Hepatocyte (in vitro differentiated cells): Measurements from ENCODE around the gene CREB5. TPM values are rescaled to one million over a fixed set of nuclear protein-coding genes. Genes with fewer than 3 reads are reported as not detected.

Experiments used
- DNase-seq: peaks from one replicate; pipeline ENCODE4 v3.0.0-alpha.2; 2016; ENCODE audit warnings: low spot score
- H2AFZ ChIP-seq: fragments of 200-600 bp; sonication (generic); 2 replicates; pipeline ENCODE4 v1.6.0; 2016; ENCODE audit warnings: antibody characterized with exemption, mild to moderate bottlenecking
- H3K27ac ChIP-seq: fragments of 200-600 bp; sonication (generic); 2 replicates; pipeline ENCODE4 v1.5.1; 2016; ENCODE audit warnings: mild to moderate bottlenecking
- H3K27me3 ChIP-seq: fragments of 200-600 bp; sonication (generic); 2 replicates; pipeline ENCODE4 v1.6.1; 2016
- H3K36me3 ChIP-seq: fragments of 200-600 bp; sonication (generic); replicated peaks from 2 replicates; pipeline ENCODE4 v1.5.1; 2016; ENCODE audit warnings: low read depth; ENCODE audit not compliant: insufficient read depth
- H3K4me1 ChIP-seq: fragments of 200-600 bp; sonication (generic); 2 replicates; pipeline ENCODE4 v1.5.1; 2016; ENCODE audit warnings: mild to moderate bottlenecking, moderate library complexity; ENCODE audit not compliant: insufficient read depth
- H3K4me2 ChIP-seq: fragments of 200-600 bp; sonication (generic); 2 replicates; pipeline ENCODE4 v1.6.0; 2016
- H3K4me3 ChIP-seq: fragments of 200-600 bp; sonication (generic); 2 replicates; pipeline ENCODE4 v1.5.1; 2016; ENCODE audit warnings: mild to moderate bottlenecking
- H3K79me2 ChIP-seq: fragments of 200-600 bp; sonication (generic); 2 replicates; pipeline ENCODE4 v1.6.0; 2017; ENCODE audit warnings: mild to moderate bottlenecking
- H3K9me2 ChIP-seq: fragments of 200-600 bp; sonication (generic); replicated peaks from 2 replicates; pipeline ENCODE4 v1.6.0; 2017; ENCODE audit warnings: mild to moderate bottlenecking; ENCODE audit not compliant: insufficient read depth
- H3K9me3 ChIP-seq: fragments of 200-600 bp; sonication (generic); 2 replicates; pipeline ENCODE4 v1.5.1; 2016; ENCODE audit warnings: low read depth, mild to moderate bottlenecking
- H4K20me1 ChIP-seq: fragments of 200-600 bp; sonication (generic); 2 replicates; pipeline ENCODE4 v1.6.0; 2016; ENCODE audit warnings: mild to moderate bottlenecking; ENCODE audit not compliant: insufficient read depth, poor library complexity, severe bottlenecking
- EZH2 ChIP-seq: fragments of 200-600 bp; sonication (generic); IDR thresholded peaks from 2 replicates; pipeline ENCODE4 v1.6.1; 2016; ENCODE audit warnings: antibody characterized with exemption, mild to moderate bottlenecking, borderline replicate concordance
- EZH2phosphoT487 ChIP-seq: fragments of 200-600 bp; sonication (generic); IDR thresholded peaks from one replicate; pipeline ENCODE4 v1.6.1; 2018; ENCODE audit warnings: antibody characterized with exemption, mild to moderate bottlenecking, low read depth, moderate library complexity; ENCODE audit not compliant: unreplicated experiment, severe bottlenecking
- WGBS: methylation state at CpG from one replicate; pipeline ENCODE4 v1.1.6; 2016; ENCODE audit warnings: low lambda C conversion rate; ENCODE audit errors: missing lambda C conversion rate; 5-methylcytosine and 5-hydroxymethylcytosine counted together
- polyA plus RNA-seq: library from polyadenylated mRNA; unstranded; fragments of >200 nt; fragmentation: Nextera tagmentation; extraction: Ambion mirVana; gene quantifications from 2 replicates; pipeline ENCODE4 v1.2.1, GENCODE V29; 2016
- total RNA-seq: library from RNA; depleted of rRNA; stranded (reverse); fragments of >200 nt; gene quantifications from 2 replicates; pipeline ENCODE4 v1.2.3, GENCODE V29; 2014
- TF ChIP-seq, protein P1 (sequence below): fragments of 200-600 bp; sonication (generic); IDR thresholded peaks from 2 replicates; pipeline ENCODE4 v1.5.1; 2016; ENCODE audit warnings: antibody characterized with exemption, mild to moderate bottlenecking; ENCODE audit not compliant: poor library complexity

The CREB5 gene
- total and polyA plus RNA-seq, 2 experiments from 2014 or later, result 14.0 to 27.9 TPM

DNA sequence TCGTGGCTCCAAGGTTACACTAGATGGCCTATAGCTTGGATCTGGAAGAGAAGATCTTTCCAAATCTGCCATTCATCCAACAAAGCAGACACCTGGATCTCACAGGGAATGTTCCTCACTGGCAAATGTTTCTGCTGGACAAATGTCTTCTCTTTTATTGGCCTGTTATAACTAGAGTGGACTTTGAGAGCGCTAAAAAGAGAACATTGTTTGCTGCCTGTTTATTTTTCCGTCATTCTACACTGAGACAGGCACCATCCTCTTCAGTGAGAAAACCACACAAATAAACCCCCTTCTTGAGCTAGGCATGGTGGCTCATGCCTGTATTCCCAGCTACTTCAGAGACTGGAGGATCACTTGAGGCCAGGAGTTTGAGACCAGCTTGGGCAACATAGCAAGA lies 206.9 kb downstream of the CREB5 start:
- Histone ChIP-seq H3K27me3 (no peaks in the 10 kb centered on the region), H3K4me2 (no peak overlapping the region), H4K20me1 (no peaks in the 10 kb centered on the region), H2AFZ (no peak overlapping the region), H3K9me3 (no peaks in the 10 kb centered on the region), H3K27ac (peak overlapping the region; percentile 58), H3K4me3 (no peak overlapping the region), H3K79me2 (no peaks in the 10 kb centered on the region), H3K36me3 (no peaks in the 10 kb centered on the region), H3K4me1 (no peaks in the 10 kb centered on the region), H3K9me2 (no peaks in the 10 kb centered on the region)
- TF ChIP-seq, protein P1, sequence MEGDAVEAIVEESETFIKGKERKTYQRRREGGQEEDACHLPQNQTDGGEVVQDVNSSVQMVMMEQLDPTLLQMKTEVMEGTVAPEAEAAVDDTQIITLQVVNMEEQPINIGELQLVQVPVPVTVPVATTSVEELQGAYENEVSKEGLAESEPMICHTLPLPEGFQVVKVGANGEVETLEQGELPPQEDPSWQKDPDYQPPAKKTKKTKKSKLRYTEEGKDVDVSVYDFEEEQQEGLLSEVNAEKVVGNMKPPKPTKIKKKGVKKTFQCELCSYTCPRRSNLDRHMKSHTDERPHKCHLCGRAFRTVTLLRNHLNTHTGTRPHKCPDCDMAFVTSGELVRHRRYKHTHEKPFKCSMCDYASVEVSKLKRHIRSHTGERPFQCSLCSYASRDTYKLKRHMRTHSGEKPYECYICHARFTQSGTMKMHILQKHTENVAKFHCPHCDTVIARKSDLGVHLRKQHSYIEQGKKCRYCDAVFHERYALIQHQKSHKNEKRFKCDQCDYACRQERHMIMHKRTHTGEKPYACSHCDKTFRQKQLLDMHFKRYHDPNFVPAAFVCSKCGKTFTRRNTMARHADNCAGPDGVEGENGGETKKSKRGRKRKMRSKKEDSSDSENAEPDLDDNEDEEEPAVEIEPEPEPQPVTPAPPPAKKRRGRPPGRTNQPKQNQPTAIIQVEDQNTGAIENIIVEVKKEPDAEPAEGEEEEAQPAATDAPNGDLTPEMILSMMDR, result no peak
- TF ChIP-seq EZH2phosphoT487 (no peak), EZH2 (no peak)
- DNase-seq, result no peak
- WGBS, result 90% methylated on average over 3 of the region's 3 CpGs

DNA sequence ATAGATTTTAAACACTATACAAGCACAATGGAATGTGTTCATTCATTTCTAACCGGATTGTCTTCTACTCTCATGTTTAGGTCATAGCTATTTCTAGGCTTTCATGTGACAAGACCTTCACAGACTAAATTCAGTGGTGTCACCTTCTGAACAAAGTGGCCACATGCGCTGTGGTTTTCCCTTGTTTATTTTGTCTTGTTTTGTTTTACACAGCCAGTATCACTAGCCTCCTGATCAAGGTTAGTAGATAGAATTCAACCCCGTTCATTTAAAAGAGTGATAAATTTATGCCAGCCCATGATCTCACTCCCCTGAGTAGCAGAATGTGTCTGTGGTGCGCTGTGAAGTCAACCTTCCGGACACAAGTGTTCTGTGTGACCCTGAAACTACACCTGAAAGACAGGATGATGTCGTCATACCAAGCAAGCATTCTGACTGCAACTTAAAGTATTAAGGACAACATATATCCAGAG lies 209.1 kb downstream of the CREB5 start:
- no peaks in the 10 kb centered on the region for H3K4me1 ChIP-seq
- no peak for DNase-seq
- H3K4me2 ChIP-seq, result no peak overlapping the region
- no peak for TF ChIP-seq EZH2
- TF ChIP-seq EZH2phosphoT487, result no peak
- TF ChIP-seq, protein P1, result no peak
- H2AFZ ChIP-seq, result no peak overlapping the region
- H3K36me3 ChIP-seq, result no peaks in the 10 kb centered on the region
- WGBS, result 79% methylated on average over 6 of the region's 6 CpGs
- H3K9me3 ChIP-seq, result no peaks in the 10 kb centered on the region
- no peaks in the 10 kb centered on the region for H4K20me1 ChIP-seq
- no peak overlapping the region for H3K4me3 ChIP-seq
- peak overlapping the region; percentile 48 for H3K27ac ChIP-seq
- H3K79me2 ChIP-seq, result no peaks in the 10 kb centered on the region
- no peaks in the 10 kb centered on the region for H3K27me3 ChIP-seq
- H3K9me2 ChIP-seq, result no peaks in the 10 kb centered on the region

DNA sequence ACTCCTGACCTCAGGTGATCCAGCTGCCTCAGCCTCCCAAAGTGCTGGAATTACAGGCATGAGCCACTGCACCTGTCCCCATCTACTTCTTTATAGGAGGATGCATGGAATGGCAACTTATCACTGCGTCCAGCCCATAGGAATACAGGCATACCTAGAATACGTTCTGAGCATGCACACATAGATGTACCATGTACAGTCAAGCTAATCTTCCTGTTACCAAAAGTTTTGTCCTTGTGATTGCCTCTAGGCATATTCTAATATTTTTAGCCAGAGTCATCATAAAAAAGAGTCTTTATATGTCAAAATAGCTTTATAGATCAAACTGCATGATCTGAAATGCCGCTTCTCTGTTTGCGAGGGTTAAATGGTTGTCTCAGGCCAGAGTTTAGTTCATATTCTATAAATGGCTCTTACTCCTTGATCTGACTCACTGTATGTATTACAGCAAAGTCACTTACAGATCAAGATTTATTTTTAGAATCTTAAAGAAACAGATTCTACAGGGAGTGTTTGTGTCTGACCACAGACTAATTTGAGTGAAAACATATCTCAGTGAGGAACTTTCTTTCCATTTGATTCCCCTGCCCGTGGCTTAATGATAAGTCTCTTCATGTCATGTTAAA lies 210.9 kb downstream of the CREB5 start:
- Histone ChIP-seq H3K4me1 (no peaks in the 10 kb centered on the region), H3K27ac (no peak overlapping the region), H2AFZ (no peak overlapping the region), H4K20me1 (no peaks in the 10 kb centered on the region), H3K27me3 (no peaks in the 10 kb centered on the region), H3K9me3 (no peaks in the 10 kb centered on the region), H3K79me2 (no peaks in the 10 kb centered on the region), H3K9me2 (no peaks in the 10 kb centered on the region), H3K4me3 (no peak overlapping the region), H3K4me2 (no peak overlapping the region), H3K36me3 (no peaks in the 10 kb centered on the region)
- no peak for DNase-seq
- WGBS, result 81% methylated on average over 5 of the region's 5 CpGs
- TF ChIP-seq, protein P1, result no peak
- TF ChIP-seq EZH2phosphoT487, result no peak
- no peak for TF ChIP-seq EZH2
